ENCODE measurements around the gene FHIT.

DNA sequence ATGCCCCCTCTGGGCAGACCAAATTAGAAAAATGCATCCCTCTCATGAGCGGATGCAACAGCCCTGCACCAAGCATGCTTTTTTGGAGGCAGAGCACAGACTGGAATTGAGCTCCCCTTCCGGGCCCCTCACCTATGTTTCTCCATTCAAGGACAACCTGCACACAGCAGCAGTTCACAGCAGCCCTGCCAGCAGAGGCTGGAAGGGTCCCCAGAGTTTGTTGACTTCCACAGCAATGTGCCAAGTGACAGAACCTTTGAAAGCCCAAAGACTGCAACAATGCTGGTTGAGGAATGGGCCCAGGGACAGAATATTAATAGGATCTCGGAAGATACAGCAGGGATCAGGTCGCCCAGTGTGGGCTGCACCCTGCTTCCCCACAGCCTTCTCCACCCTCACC, 650.4 kb downstream of the FHIT start:
- TF ChIP-seq, protein P1, sequence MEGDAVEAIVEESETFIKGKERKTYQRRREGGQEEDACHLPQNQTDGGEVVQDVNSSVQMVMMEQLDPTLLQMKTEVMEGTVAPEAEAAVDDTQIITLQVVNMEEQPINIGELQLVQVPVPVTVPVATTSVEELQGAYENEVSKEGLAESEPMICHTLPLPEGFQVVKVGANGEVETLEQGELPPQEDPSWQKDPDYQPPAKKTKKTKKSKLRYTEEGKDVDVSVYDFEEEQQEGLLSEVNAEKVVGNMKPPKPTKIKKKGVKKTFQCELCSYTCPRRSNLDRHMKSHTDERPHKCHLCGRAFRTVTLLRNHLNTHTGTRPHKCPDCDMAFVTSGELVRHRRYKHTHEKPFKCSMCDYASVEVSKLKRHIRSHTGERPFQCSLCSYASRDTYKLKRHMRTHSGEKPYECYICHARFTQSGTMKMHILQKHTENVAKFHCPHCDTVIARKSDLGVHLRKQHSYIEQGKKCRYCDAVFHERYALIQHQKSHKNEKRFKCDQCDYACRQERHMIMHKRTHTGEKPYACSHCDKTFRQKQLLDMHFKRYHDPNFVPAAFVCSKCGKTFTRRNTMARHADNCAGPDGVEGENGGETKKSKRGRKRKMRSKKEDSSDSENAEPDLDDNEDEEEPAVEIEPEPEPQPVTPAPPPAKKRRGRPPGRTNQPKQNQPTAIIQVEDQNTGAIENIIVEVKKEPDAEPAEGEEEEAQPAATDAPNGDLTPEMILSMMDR (IDR thresholded peaks at IDR 0.05): no peak
- TF ChIP-seq EZH2 (IDR thresholded peaks at IDR 0.05): no peak

Data from neural progenitor cell (in vitro differentiated cells).